ENCODE measurements around the gene DIPK1A.

The DIPK1A gene

DNA sequence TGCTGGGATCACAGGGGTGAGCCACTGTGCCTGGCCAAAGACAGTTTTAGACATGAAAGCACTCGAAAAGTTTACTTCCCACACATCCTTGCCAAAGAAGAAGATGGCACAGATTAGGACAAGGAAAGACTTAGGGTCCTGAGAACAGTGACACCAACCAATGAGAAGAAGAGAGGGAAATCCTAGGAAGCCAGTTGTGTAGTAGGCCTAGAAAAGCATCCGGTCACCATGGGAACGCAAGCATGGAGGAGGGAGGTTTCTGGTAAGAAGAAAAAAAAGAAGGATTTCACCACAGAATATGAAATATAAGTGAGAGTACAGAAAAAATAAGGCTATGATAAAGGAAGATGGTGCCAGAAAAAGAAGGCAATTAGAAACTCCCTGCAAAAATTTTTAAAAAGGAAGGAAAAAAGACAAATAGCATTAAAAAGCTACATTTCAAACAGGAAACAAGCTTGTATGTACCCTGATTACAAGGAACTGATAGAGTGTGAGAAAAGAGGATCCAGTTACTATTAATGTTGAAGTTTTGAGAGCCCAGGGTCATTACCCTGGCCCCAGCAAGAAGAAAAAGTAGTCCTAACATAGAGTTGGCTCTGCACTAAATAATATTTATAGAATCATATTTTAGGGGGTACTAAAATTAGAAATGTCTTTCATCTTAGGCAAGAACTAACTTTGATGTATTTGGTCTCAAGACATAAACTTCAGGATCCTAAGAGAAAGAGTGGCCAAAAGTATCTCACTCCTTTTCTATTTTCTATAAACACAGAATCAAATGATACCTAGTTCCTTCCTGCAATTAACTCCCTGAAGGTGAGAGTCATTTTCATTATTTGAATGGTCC is 16.1 kb downstream of the DIPK1A start:
- H3K27me3 ChIP-seq (ENCODE audit: control insufficient read depth in 1 of 2, insufficient read depth in 2 of 2, low read length in 2 of 2), result no peaks in the 10 kb centered on the region
- H3K4me1 ChIP-seq (ENCODE audit: insufficient read depth, low read length), result peaks cover 33% of the 10 kb centered on the region
- no peak overlapping the region for H3K4me3 ChIP-seq (ENCODE audit: low read depth in 1 of 2, low read length in 2 of 2)
- no peaks in the 10 kb centered on the region for H3K9me3 ChIP-seq (ENCODE audit: low read length)
- peak overlapping the region; percentile 3 for H3K27ac ChIP-seq (ENCODE audit: low read depth, low read length)
- no peak overlapping the region for H3K9ac ChIP-seq (ENCODE audit: low read length)
- H3K36me3 ChIP-seq (ENCODE audit: insufficient read depth, low read length), result no peaks in the 10 kb centered on the region

DNA sequence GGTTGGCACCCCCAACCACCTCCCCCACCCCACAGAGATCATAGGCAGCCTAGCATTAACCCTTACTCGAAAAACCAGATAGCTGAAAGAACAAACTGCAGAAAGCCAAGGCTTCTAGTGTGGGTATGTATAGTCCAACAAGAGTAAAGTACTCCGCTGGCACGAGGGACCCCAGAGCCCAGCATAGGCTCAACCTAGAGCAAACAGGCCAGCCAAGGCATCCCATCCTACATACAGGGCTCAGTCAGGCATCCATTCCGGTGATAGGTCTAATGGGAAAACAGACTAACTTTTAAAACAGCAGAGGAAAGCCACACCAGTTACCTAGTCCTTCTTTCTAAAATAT is 17.8 kb downstream of the DIPK1A start:
- H3K27me3 ChIP-seq (ENCODE audit: control insufficient read depth in 1 of 2, insufficient read depth in 2 of 2, low read length in 2 of 2), result no peaks in the 10 kb centered on the region
- H3K9me3 ChIP-seq (ENCODE audit: low read length), result no peaks in the 10 kb centered on the region
- no peak overlapping the region for H3K4me3 ChIP-seq (ENCODE audit: low read depth in 1 of 2, low read length in 2 of 2)
- H3K4me1 ChIP-seq (ENCODE audit: insufficient read depth, low read length), result peaks cover 33% of the 10 kb centered on the region
- no peak overlapping the region for H3K9ac ChIP-seq (ENCODE audit: low read length)
- no peaks in the 10 kb centered on the region for H3K36me3 ChIP-seq (ENCODE audit: insufficient read depth, low read length)
- H3K27ac ChIP-seq (ENCODE audit: low read depth, low read length), result peak overlapping the region; percentile 30

DNA sequence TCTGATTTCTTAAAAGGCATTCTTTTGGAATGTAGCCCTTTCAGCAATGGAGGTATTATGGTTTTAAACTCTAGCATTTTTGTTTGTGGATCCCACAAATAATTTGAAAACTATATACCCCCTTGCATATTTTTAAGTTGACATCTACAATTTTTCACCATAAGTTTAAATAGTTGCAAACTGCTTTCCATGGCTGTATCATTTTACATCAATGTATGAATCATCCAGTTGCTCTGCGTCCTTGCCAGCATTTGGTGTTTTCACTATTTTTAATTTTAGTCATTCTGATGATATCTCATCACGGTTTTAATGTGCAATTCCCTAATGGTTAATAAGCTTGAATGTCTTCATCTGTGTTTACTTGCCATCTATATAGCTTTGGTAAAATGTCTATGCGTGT is 20.7 kb downstream of the DIPK1A start:
- H3K4me3 ChIP-seq (ENCODE audit: low read depth in 1 of 2, low read length in 2 of 2), result no peak overlapping the region
- H3K4me1 ChIP-seq (ENCODE audit: insufficient read depth, low read length), result peaks cover 44% of the 10 kb centered on the region
- H3K36me3 ChIP-seq (ENCODE audit: insufficient read depth, low read length), result no peaks in the 10 kb centered on the region
- no peak overlapping the region for H3K27ac ChIP-seq (ENCODE audit: low read depth, low read length)
- no peaks in the 10 kb centered on the region for H3K9me3 ChIP-seq (ENCODE audit: low read length)
- no peak overlapping the region for H3K9ac ChIP-seq (ENCODE audit: low read length)
- H3K27me3 ChIP-seq (ENCODE audit: control insufficient read depth in 1 of 2, insufficient read depth in 2 of 2, low read length in 2 of 2), result no peaks in the 10 kb centered on the region

DNA sequence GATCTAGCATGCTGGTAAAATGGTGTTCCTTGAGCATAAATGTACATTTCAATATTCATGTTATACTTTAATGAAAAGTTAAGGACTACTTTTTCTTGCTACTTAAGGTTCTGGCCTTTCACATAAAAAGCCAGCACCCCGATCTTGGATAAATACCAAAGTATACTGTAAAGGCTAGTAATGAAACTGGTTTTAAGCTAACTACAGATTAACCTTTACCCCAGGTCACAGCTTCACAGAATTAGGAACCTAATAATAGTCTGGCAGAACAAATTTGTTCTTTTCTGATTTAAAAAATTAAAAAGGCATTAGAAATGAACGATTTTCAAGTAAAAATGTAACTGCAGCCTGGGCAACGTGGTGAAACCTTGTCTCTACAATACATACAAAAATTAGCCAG is 23.5 kb downstream of the DIPK1A start:
- Histone ChIP-seq H3K36me3 (ENCODE audit: insufficient read depth, low read length) (no peaks in the 10 kb centered on the region), H3K27ac (ENCODE audit: low read depth, low read length) (no peak overlapping the region), H3K27me3 (ENCODE audit: control insufficient read depth in 1 of 2, insufficient read depth in 2 of 2, low read length in 2 of 2) (no peaks in the 10 kb centered on the region), H3K4me1 (ENCODE audit: insufficient read depth, low read length) (peaks cover 34% of the 10 kb centered on the region), H3K9me3 (ENCODE audit: low read length) (no peaks in the 10 kb centered on the region), H3K9ac (ENCODE audit: low read length) (no peak overlapping the region), H3K4me3 (ENCODE audit: low read depth in 1 of 2, low read length in 2 of 2) (no peak overlapping the region)

DNA sequence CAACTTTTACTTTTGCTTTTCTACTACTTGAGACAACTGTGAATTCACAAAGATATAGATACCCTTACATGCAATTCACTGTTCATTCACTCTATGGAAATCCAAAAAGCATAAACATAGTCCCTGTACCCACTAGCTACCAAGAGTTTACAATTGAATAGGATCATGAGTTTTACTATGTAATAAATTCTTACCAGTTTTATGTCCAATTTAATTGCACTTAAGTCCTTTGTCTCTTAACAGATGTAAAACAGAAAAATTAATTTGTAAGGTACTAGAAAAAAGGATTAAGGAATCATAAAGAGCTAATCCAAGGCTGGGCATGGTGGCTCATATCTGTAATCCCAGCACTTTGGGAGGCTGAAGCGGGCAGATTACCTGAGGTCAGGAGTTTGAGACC is 24.4 kb downstream of the DIPK1A start:
- Histone ChIP-seq H3K4me3 (ENCODE audit: low read depth in 1 of 2, low read length in 2 of 2) (no peak overlapping the region), H3K27ac (ENCODE audit: low read depth, low read length) (no peak overlapping the region), H3K4me1 (ENCODE audit: insufficient read depth, low read length) (peaks cover 34% of the 10 kb centered on the region), H3K9me3 (ENCODE audit: low read length) (no peaks in the 10 kb centered on the region), H3K27me3 (ENCODE audit: control insufficient read depth in 1 of 2, insufficient read depth in 2 of 2, low read length in 2 of 2) (no peaks in the 10 kb centered on the region), H3K9ac (ENCODE audit: low read length) (no peak overlapping the region), H3K36me3 (ENCODE audit: insufficient read depth, low read length) (no peaks in the 10 kb centered on the region)

DNA sequence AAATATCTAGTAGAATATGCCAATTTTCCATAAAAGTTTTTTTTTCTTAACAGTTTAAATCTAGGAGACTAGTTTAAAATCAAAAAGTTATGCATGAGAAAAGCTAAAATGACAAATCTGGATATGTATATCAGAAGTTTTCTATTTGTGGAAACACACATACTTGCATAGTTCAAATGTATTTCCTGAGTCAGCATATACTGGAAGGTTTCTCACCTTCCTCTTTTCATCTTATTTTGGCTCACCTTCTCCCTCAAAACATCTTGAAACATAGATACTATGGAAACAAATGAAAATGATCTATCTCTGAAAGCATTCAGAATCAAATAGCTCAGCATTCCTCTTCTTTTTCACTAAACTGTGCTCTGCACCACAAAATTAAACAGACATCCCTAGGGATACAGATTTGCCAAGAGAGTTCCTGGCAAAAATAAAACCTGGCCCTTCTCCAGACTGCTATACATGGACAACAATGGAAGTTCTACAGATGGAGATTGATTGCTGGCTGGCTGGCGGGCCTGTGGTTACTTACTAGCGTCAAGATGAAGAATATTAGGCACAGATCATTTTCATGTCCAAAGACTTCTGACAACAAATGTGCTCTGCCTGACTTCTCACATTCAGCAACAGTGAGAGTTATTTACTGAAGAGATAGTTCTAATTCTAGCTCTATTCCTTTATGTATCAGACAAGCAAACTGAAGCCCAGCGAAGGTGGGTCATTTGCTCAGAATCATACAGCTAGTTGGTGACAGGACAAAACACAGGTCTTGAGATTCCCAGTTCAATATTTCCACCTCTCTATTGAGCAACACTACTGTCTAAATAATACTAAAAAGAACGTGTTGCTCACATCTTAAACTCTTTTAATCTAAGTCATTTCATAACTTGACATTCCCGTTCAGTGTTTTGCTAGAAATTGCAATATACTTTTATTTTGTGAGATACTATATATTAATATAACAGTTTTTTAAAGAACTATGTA is 26.6 kb downstream of the DIPK1A start:
- peak overlapping the region; percentile 37 for H3K9ac ChIP-seq (ENCODE audit: low read length)
- H3K4me3 ChIP-seq (ENCODE audit: low read depth in 1 of 2, low read length in 2 of 2), result peak overlapping the region in 1 of 2 donors; percentile 25
- H3K36me3 ChIP-seq (ENCODE audit: insufficient read depth, low read length), result no peaks in the 10 kb centered on the region
- H3K9me3 ChIP-seq (ENCODE audit: low read length), result no peaks in the 10 kb centered on the region
- H3K4me1 ChIP-seq (ENCODE audit: insufficient read depth, low read length), result peaks cover 32% of the 10 kb centered on the region
- peak overlapping the region; percentile 46 for H3K27ac ChIP-seq (ENCODE audit: low read depth, low read length)
- no peaks in the 10 kb centered on the region for H3K27me3 ChIP-seq (ENCODE audit: control insufficient read depth in 1 of 2, insufficient read depth in 2 of 2, low read length in 2 of 2)

DNA sequence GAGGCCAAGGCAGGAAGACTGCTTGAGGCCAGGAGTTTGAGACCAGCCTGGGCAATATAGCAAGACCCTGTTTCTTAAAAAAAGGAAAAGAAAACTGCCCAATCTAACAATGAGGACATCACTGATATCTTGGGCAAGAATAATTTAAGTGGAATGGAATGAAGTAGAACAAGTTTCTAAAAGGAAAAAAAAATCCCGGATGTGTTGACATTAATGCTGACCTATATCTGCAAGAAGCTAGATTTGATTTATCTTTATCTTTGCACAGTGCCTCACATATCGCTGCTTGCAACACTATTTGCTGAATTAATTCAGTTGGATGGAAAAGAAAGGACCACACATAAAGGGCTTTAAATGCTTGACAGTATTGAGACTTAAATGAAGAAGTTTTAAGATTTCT is 27.8 kb downstream of the DIPK1A start:
- no peaks in the 10 kb centered on the region for H3K36me3 ChIP-seq (ENCODE audit: insufficient read depth, low read length)
- peaks cover 33% of the 10 kb centered on the region for H3K4me1 ChIP-seq (ENCODE audit: insufficient read depth, low read length)
- no peaks in the 10 kb centered on the region for H3K27me3 ChIP-seq (ENCODE audit: control insufficient read depth in 1 of 2, insufficient read depth in 2 of 2, low read length in 2 of 2)
- H3K9ac ChIP-seq (ENCODE audit: low read length), result no peak overlapping the region
- no peak overlapping the region for H3K4me3 ChIP-seq (ENCODE audit: low read depth in 1 of 2, low read length in 2 of 2)
- no peak overlapping the region for H3K27ac ChIP-seq (ENCODE audit: low read depth, low read length)
- H3K9me3 ChIP-seq (ENCODE audit: low read length), result no peaks in the 10 kb centered on the region

DNA sequence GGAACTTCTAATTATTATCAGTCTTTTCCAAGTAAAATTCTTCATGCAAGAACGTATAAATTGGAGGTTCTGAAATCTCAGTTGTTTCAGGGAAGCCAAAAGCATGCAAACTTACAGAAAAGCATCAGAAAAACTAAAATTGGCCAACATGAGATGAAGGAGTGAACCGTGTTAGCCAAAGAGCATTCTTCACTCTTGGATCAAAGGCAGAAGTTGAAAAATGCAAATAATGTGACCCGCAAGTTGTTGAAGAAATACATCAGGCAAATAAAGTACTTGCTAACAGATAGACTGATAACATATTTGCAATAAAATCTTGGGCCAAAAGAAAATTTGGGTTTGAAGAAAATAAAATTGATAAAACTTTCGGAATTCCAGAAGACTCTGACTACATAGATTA is 29.6 kb downstream of the DIPK1A start:
- peaks cover 31% of the 10 kb centered on the region for H3K4me1 ChIP-seq (ENCODE audit: insufficient read depth, low read length)
- no peak overlapping the region for H3K4me3 ChIP-seq (ENCODE audit: low read depth in 1 of 2, low read length in 2 of 2)
- no peaks in the 10 kb centered on the region for H3K27me3 ChIP-seq (ENCODE audit: control insufficient read depth in 1 of 2, insufficient read depth in 2 of 2, low read length in 2 of 2)
- no peak overlapping the region for H3K27ac ChIP-seq (ENCODE audit: low read depth, low read length)
- H3K36me3 ChIP-seq (ENCODE audit: insufficient read depth, low read length), result no peaks in the 10 kb centered on the region
- H3K9me3 ChIP-seq (ENCODE audit: low read length), result no peaks in the 10 kb centered on the region
- H3K9ac ChIP-seq (ENCODE audit: low read length), result no peak overlapping the region

DNA sequence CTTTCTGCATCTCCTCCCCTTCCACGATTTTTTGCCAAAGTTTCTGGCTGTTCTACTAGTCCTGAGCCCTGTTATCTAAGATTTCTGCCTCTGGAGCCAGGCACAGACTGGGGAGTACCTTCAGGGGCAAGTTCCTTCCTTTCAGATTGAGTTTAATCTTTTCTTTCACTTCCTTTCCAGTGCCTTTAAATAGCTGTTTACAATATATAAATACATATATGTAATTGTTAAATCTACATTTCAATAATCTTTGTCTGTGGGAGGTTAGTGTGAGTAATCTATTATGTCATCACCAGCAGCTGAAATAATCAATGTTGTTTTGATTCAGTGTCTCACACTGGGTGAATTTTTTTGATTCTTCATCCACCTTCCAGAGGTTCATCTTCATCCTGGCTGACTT is 31.8 kb downstream of the DIPK1A start:
- Histone ChIP-seq H3K9ac (ENCODE audit: low read length) (no peak overlapping the region), H3K36me3 (ENCODE audit: insufficient read depth, low read length) (no peaks in the 10 kb centered on the region), H3K4me3 (ENCODE audit: low read depth in 1 of 2, low read length in 2 of 2) (no peak overlapping the region), H3K27ac (ENCODE audit: low read depth, low read length) (no peak overlapping the region), H3K4me1 (ENCODE audit: insufficient read depth, low read length) (peaks cover 15% of the 10 kb centered on the region), H3K27me3 (ENCODE audit: control insufficient read depth in 1 of 2, insufficient read depth in 2 of 2, low read length in 2 of 2) (no peaks in the 10 kb centered on the region), H3K9me3 (ENCODE audit: low read length) (no peaks in the 10 kb centered on the region)

DNA sequence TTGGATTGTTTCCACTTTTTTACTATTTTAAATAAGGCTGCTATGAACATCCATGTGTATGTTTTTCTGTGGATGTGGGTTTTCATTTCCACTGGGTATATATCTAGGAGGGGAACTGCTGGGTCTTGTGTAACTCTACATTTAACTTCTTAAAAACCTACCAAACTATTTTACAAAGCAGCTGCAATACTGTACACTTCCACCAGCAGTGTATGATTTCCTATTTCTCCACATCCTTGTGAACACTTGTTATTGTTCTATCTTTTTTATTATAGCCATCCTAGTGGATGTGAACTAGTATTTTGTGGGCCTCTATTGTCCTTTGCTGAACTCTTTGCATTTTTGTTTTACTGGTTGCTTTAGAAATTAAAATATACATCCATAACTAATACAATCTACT is 33.4 kb downstream of the DIPK1A start:
- Histone ChIP-seq H3K27ac (ENCODE audit: low read depth, low read length) (no peak overlapping the region), H3K27me3 (ENCODE audit: control insufficient read depth in 1 of 2, insufficient read depth in 2 of 2, low read length in 2 of 2) (no peaks in the 10 kb centered on the region), H3K9ac (ENCODE audit: low read length) (no peak overlapping the region), H3K9me3 (ENCODE audit: low read length) (no peaks in the 10 kb centered on the region), H3K4me1 (ENCODE audit: insufficient read depth, low read length) (peaks cover 5% of the 10 kb centered on the region), H3K4me3 (ENCODE audit: low read depth in 1 of 2, low read length in 2 of 2) (no peak overlapping the region), H3K36me3 (ENCODE audit: insufficient read depth, low read length) (no peaks in the 10 kb centered on the region)

DNA sequence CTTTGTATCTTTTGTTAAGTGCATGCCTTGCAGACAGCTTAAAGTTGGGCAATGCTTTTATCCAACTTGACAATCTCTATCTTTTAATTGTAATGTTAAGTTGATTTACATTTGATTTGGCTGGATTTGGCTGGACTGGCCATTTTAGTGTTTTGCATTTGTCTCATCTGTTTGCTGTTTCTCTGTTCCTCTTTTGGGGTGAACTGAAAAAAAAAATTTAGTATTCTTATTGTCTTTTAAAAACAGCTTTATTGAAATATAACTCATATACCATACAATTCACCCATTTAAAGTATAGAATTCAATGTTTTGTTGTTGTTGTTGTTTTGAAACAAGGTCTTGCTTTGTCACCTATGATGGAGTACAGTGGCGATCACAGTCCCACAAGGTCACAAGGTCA is 34.4 kb downstream of the DIPK1A start:
- H3K36me3 ChIP-seq (ENCODE audit: insufficient read depth, low read length), result no peaks in the 10 kb centered on the region

More for the DNA sequence above, 34.4 kb downstream of the DIPK1A start:
- Histone ChIP-seq H3K27ac (ENCODE audit: low read depth, low read length) (no peak overlapping the region), H3K9ac (ENCODE audit: low read length) (no peak overlapping the region), H3K4me1 (ENCODE audit: insufficient read depth, low read length) (peaks cover 5% of the 10 kb centered on the region), H3K9me3 (ENCODE audit: low read length) (no peaks in the 10 kb centered on the region), H3K4me3 (ENCODE audit: low read depth in 1 of 2, low read length in 2 of 2) (no peak overlapping the region), H3K27me3 (ENCODE audit: control insufficient read depth in 1 of 2, insufficient read depth in 2 of 2, low read length in 2 of 2) (no peaks in the 10 kb centered on the region)

Measured in muscle layer of colon (tissue), 2 donors.